Hindlimb muscle (tissue), 1 donor: ENCODE results near the gene CASKIN1. TPM values are rescaled to one million over a fixed set of nuclear protein-coding genes. Genes with fewer than 3 reads are reported as not detected.

Experiments used
- DNase-seq: peaks from one replicate; pipeline ENCODE4 v3.0.0-alpha.2; 2013
- polyA plus RNA-seq: library from polyadenylated mRNA; unstranded; fragments of 120-200 nt; gene quantifications from one replicate; pipeline ENCODE4 v1.2.1, GENCODE V29; 2013; ENCODE audit not compliant: insufficient read length

CASKIN1 gene
- polyA plus RNA-seq, 1 donor: 3.1 TPM

DNA sequence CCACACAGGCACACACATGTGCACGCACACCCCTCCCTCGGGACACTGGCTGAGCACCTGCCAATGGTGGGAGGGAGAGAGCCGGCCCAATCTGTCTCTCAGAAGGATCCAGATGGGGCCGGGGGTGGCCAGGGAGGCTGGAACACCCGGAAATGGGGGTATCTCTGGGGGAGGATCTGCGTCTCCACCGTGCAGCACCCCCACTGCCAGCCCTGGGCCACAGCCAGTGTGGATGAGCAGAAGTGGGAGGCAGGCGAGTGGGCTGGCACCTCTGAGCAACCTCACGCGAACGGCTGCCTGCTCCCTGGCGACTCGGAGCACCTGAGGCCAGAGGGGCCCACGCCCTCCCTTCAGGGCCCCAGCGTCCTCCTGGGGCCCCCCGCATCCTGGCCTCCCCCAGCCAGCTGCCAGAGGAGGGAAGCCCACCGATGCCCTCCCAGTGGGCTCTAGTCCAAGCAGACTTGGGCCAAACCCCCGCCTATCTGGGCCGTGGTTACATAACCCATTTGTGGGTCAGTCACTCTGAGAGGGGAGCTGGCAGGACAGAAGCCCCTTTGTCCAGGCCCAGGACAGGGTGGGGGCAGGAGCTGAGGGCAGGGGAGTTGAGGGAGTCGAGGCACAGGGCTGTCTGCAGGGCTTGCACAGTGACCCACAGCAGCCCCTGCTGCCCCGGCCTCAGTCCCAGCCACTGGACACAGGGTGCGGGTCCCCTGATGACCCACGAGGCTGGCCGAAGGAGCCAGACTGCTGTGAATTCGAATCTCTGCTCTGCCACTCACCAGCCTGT lies 5.6 kb downstream of the CASKIN1 start:
- no peak for DNase-seq

DNA sequence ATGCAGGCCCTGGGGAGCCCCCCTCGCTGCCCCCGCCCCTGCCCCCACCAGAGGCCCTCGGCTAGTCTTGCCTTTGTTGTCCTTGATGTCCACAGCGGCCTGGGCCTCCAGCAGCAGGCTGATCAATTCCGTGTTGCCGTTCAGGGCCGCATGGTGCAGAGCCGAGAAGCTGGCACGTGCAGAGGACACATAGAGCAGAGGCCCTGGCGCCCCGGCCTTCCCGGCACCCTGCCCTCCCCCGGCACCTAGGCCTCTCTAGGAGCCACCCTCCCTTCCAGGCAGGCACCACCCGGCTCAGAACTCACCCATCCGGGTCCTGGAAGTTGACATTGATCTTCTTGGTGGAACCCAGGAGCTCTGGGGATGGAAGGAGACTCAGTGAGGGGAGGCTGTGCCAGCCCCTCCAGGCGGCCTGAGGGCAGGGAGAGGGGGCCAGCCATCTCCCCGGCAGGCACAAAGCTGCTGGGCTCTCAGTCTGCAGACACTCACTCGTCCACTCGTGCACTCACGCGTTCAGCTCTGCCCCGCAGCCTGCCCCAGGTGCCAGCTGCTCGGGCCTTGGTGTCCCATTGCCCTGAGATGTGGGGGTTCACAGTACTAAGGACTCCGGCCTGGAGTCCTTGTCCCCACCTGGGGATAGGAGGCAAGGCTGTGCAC lies 6.3 kb downstream of the CASKIN1 start:
- DNase-seq: no peak

DNA sequence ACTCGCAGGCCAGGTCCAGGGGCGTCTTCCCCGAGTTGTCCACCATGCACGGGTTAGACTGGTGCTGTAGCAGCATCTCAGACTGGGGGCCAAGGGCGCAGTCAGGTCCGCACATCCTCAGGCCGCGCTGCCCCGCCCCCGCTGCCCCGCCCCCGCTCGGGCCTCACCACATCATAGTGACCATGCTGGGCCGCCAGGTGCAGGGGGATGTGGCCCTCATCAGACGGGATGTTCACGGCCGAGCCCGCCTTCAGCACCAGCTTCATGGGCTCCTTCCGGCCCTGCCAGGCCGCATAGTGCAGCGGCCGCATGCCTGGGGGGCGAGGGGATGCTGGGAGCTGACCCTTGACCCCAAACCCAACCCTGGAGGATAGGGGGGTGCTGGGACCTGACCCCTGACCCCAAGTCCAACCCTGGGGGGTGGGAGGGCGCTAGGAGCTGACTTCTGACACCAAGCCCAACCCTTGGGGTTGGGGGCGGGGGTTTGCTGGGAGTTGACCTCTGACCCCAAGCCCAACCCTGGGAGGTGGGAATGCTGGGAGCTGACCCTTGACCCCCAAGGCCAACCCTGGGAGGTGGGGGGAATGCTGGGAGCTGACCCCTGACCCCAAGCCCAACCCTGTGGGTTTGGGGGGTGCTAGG lies 7.0 kb downstream of the CASKIN1 start:
- no peak for DNase-seq

DNA sequence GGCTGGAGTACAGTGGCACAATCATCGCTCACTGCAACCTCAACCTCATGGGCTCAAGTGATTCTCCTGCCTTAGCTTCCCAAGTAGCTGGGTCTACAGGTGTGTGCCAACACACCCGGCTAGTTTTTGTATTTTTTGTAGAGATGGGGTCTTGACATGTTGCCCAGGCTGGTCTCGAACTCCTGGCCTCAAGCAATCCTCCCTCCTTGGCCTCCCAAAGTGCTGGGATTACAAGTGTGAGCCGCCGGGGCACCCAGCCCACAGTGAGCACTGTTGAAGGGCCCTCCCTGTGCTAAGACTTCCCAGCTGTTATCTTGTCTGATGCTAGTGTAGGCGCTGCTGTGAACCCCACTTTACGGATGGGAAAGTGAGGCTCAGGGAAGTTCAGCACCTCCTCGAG lies 8.0 kb downstream of the CASKIN1 start:
- DNase-seq: no peak

GRCh38 chr16:2187212-2187611 lies 9.2 kb downstream of the CASKIN1 start:
- no peak for DNase-seq

DNA sequence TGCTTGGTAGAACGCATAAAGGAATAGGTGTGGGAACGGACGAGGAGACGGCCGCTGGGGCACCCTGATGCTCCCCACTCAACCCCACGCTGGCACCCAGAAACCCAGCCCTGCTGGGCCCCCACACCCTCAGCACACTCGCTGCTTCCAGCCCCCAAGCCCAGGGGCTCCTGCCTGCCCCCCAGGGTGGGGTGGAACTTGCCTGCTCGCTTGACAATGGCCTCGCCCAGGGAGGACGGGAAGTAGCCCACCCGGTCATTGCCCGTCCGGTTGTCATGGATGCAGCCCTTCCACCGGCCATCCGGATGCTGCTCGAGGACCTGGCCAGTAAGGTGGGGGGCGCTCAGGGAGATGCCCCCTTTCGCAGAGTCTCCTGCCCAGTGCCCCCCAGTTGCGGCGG lies 9.9 kb downstream of the CASKIN1 start:
- no peak for DNase-seq

DNA sequence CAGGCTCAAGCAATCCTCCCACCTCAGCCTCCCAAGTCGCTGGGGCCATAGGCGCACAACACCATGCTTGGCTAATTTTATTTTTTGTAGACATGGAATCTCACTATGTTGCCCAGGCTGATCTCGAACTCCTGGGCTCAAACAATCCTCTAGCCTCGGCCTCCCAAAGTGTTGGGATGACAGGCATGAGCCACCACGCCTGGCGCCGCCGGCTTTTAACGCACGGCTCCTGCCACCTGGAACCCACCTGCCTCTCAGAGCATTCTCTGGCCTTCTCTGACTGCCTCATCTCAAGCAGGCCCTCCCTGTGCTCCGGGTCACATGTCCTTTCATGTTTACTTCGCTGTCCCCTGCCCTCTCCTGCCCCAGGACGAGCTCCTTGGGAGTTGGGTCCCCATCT lies 10.3 kb downstream of the CASKIN1 start:
- no peak for DNase-seq

DNA sequence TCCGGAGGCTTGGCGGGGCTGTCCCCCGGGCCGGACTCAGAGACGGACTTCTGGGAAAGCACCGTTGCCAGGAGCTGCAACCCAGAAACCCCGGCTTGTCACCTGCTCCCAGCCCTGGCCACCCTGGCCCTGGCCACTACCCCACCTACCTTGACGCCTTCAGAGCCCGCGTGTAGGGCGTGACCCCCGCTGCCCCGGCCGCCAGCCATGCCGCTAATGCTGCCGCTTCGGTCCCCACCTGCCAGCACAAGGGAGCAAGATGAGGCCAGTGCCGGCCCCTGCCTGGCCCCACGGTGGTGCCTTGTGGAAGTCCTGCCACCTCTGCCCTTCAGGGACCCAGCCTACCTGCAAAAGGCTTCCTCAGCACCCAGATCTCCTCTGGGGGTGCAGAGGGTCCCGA lies 11.4 kb downstream of the CASKIN1 start:
- DNase-seq: no peak

DNA sequence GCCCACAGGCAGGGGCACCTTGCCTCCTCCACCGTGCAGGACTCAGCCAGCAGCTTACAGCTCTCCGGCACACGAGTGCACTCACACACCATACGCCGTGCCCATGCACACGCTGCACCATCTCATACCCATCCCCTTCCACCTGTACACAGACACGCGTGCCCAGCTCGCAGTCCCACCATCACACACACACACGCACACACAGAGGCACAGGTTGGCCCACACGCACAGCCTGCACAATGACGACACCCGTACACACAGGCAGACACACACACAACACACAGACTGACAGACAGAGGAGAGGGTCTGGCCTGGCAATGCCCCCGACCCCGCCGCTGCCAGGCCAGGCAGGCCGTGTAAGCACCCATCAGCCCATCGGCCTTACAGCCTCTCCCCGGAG lies 12.1 kb downstream of the CASKIN1 start:
- DNase-seq: no peak

DNA sequence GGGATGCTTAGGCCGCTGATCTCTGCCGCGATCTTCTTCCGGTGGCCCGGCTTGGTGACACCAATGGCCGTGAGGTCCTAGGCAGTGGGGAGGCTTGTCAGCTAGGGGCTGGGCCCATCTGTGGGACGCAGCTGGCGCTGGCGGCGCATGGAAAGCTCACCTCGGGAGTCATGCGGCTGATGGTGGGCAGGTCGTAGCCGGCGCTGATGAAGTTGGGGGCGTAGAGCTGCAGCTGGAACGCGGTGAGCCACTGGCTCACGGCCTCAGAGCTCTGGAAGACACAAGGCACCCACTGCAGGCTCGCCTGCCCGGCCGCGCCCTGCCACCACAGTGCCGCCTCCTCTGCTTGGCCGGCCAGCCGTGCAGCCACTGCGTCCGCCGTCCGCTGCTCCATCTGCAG lies 12.7 kb downstream of the CASKIN1 start:
- no peak for DNase-seq

DNA sequence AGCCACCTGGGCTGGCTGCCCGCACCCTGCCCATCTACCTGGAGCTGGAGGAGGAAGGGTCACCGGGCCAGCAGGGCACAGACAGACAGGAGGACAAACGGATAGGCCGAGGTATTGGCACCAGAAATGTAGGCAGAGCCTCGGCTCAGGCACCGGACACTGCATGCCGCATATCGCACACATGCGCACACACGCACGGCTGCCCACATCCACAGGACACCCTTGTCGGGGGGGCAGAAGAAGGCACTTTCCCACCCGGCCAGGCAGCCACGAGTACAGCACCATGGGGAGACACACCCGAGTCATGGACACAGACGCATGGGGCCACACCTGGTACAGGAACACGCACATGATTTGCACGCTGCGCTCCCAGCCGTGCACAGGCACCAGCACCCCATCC lies 14.5 kb downstream of the CASKIN1 start:
- DNase-seq: no peak

DNA sequence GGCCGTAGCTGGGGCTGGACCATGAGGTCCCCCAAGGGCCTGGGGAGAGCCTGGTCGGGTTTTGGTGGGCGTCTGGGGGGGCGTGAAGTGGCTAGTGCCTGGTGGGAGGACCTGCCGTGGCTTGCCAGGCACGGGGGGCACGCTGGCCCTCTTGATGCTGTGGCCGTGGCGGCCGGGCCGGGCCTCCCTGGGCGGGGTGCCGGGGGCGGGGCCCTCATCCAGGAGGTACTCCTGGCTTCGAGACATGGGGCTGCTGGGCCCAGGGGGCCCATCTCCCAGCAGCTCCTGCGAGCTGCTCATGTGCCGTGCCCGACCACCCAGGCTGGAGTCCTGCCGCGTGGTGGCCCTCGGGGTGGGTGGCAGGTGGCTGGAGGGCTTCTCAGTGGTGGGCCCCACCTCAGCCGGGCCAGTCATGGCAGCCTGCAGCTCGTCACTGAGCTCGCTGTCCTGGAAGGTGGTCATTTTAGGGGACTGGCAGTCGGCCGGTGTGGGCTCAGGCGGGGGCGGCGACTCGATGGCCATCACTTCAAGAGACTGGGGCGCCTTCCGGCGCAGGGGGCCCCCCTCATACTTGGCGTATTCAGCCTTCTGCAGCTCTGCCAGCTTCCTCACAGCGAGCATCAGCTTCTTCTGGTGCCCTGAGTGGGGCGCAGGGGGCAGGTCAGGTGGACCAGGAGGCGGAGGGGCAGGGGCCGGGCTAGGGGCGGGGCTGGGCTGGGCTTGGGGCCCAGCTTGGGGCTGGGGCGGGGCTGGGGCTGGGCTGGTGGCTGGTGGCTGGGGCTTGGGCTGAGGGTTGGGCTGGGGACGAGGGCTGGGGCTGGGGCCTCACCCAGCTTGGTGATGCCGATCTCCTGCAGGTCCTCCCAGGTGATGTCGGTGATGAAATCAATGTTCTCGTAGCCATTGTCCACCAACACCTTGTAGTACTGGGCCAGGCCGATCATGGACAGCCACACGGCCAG lies 15.2 kb downstream of the CASKIN1 start:
- no peak for DNase-seq

GRCh38 chr16:2180461-2180860 lies 15.9 kb downstream of the CASKIN1 start:
- DNase-seq: no peak

DNA sequence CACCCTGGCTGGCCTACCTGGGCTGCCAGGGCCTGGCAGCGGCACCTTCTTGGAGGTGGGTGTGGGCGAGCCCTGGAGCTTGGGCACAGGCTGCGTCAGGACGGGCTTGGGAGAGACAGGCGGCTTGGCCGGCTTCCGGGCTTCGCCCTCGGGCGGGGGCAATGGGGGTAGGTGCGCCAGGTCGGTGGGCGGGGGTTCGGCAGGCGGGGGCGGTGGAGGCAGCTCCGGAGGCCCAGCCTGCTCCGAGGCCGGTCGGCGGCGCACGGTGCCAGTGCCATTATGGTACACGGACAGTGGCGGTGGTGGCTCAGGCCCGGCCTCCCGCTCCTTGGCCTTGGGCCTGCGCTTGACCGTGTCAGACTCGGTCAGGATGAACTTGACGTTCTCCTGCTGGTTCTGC lies 16.8 kb downstream of the CASKIN1 start:
- DNase-seq: no peak

- no peak for DNase-seq
Measured at GRCh38 chr16:2179107-2179501, 17.3 kb downstream of the CASKIN1 start.

DNA sequence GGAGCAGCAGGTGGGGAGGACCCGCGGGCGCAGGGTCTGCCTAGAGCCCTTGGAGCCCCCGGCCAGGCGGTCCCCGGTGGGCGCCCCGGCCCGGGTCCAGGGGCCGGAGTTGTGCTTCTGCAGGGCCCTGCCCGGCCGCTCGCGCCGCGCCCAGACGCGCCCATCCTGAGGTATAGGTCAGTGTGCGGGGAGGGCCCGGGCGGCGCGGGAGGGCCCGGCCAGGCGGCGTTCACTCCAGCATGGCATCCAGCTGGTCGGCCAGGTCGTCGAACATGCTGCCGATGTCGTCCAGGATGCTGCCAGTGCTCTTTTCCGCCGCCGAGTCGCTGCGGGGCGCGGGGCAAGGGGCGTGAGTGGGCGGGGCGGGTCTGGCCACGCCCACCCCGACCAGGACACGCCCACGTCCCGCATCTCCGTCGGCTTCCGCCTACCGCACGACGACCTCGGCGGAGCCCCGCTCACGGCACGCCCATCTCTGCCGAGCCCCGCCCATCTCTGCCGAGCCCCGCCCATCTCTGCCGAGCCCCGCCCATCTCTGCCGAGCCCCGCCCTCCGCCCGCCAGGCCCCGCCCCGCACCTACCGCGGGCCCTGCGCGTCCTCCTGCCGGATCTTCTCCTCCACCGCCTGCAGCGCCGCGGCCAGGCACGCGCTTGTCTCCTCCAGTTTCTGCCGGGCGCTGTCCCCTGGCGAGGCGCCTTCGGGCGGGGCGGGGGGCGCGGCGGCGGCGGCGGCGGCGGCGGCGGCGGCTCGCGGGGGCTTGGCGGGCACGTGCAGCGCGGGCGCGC lies 17.9 kb downstream of the CASKIN1 start:
- DNase-seq: no peak

GRCh38 chr16:2177561-2177960 lies 18.8 kb downstream of the CASKIN1 start:
- DNase-seq: no peak

- no peak for DNase-seq
Measured at GRCh38 chr16:2177101-2177500, 19.3 kb downstream of the CASKIN1 start.

GRCh38 chr16:2176047-2176446 lies 20.4 kb downstream of the CASKIN1 start:
- DNase-seq: no peak

DNA sequence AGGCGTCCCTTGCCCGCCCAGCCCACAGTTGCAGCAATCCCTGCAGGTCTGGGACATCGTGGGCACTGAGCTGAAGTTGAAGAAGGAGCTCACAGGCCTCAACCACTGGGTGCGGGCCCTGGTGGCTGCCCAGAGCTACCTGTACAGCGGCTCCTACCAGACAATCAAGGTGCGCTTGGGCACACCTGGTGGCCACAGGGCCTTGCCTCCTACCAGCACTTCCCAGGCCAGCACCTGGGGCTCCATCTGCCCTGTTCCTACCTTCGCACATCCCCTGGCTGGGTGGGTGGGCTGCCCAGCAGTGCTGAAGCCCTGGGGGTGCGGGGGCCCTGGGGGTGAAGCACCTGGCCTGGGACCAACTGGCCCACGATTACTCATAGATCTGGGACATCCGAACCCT lies 21.0 kb downstream of the CASKIN1 start:
- DNase-seq: no peak

- DNase-seq: no peak
Measured at GRCh38 chr16:2174396-2175131, 21.8 kb downstream of the CASKIN1 start.
